ENCODE results near the gene TMEM63C. TPM values are rescaled to one million over a fixed set of nuclear protein-coding genes. Genes with fewer than 3 reads are reported as not detected.

TMEM63C gene

GRCh38 chr14:77296906-77297305 lies 115.3 kb downstream of the TMEM63C start:
- H3K4me2 ChIP-seq (ENCODE audit: low read length): no peak overlapping the region
- no peaks in the 10 kb centered on the region for H3K27me3 ChIP-seq (ENCODE audit: control insufficient read depth, insufficient read depth, low read length)
- H3K9ac ChIP-seq (ENCODE audit: low read depth, low read length): no peak overlapping the region
- H3K9me3 ChIP-seq (replicated peaks; ENCODE audit: low read length): no peaks in the 10 kb centered on the region
- H3K36me3 ChIP-seq (ENCODE audit: insufficient read depth, low read length): peaks cover 22% of the 10 kb centered on the region
- H3K4me1 ChIP-seq (ENCODE audit: control insufficient read depth, insufficient read depth, low read length): peaks cover 5% of the 10 kb centered on the region
- H3K4me3 ChIP-seq (ENCODE audit: low read length): no peak overlapping the region

DNA sequence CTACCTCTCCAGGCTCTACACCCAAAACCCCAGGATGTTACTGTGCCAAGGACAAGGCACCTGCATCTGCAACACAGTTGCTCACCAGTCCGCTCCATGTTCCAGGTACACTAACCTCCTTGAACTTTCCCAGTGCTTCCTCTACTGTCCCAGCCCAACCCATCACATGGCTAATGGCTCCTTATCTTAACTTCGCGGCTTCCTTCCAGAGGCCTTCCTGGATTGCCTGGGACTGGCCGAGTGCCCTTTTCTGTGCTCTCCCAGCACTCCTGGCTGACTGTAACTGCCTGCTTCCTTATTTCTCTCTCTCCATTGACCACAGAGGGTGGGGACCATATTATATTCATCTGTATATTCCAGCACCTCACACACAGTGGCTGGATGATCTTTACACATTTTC lies 118.2 kb downstream of the TMEM63C start:
- Histone ChIP-seq H3K36me3 (ENCODE audit: insufficient read depth, low read length) (peaks cover 15% of the 10 kb centered on the region), H3K4me3 (ENCODE audit: low read length) (no peak overlapping the region), H3K4me2 (ENCODE audit: low read length) (no peak overlapping the region), H3K27me3 (ENCODE audit: control insufficient read depth, insufficient read depth, low read length) (no peaks in the 10 kb centered on the region), H3K4me1 (ENCODE audit: control insufficient read depth, insufficient read depth, low read length) (peaks cover 28% of the 10 kb centered on the region), H3K9me3 (replicated peaks; ENCODE audit: low read length) (no peaks in the 10 kb centered on the region), H3K9ac (ENCODE audit: low read depth, low read length) (no peak overlapping the region)

DNA sequence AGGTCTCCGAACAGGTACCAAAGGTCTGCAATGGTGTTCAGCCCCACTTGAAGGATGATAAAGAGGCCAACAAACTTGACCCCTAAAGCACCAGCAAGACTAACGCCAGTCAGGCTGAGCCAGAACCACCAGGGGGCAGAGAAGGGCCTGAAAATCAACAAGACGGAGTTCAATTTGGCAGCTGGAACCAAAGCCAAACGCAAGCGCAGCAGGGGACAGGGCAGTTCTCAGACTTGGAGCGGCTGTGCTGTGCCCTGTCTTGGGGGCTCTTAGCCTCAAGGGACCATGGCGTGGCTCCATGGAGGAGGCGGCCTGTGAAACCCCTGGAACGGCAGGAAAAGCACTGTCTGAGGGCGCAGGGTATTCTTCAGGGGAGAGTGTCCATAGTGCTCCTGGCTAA lies 119.5 kb downstream of the TMEM63C start:
- no peak overlapping the region for H3K9ac ChIP-seq (ENCODE audit: low read depth, low read length)
- H3K4me3 ChIP-seq (ENCODE audit: low read length): no peak overlapping the region
- H3K36me3 ChIP-seq (ENCODE audit: insufficient read depth, low read length): peaks cover 20% of the 10 kb centered on the region
- H3K4me2 ChIP-seq (ENCODE audit: low read length): peak overlapping the region; percentile 42
- peaks cover 34% of the 10 kb centered on the region for H3K4me1 ChIP-seq (ENCODE audit: control insufficient read depth, insufficient read depth, low read length)
- H3K9me3 ChIP-seq (replicated peaks; ENCODE audit: low read length): no peaks in the 10 kb centered on the region
- H3K27me3 ChIP-seq (ENCODE audit: control insufficient read depth, insufficient read depth, low read length): no peaks in the 10 kb centered on the region

GRCh38 chr14:77302926-77303325 lies 121.3 kb downstream of the TMEM63C start:
- H3K4me3 ChIP-seq (ENCODE audit: low read length): peak overlapping the region; percentile 35
- peak overlapping the region; percentile 66 for H3K4me2 ChIP-seq (ENCODE audit: low read length)
- H3K36me3 ChIP-seq (ENCODE audit: insufficient read depth, low read length): peaks cover 14% of the 10 kb centered on the region
- H3K9ac ChIP-seq (ENCODE audit: low read depth, low read length): peak overlapping the region; percentile 40
- H3K4me1 ChIP-seq (ENCODE audit: control insufficient read depth, insufficient read depth, low read length): peaks cover 47% of the 10 kb centered on the region
- H3K27me3 ChIP-seq (ENCODE audit: control insufficient read depth, insufficient read depth, low read length): no peaks in the 10 kb centered on the region
- H3K9me3 ChIP-seq (replicated peaks; ENCODE audit: low read length): no peaks in the 10 kb centered on the region

DNA sequence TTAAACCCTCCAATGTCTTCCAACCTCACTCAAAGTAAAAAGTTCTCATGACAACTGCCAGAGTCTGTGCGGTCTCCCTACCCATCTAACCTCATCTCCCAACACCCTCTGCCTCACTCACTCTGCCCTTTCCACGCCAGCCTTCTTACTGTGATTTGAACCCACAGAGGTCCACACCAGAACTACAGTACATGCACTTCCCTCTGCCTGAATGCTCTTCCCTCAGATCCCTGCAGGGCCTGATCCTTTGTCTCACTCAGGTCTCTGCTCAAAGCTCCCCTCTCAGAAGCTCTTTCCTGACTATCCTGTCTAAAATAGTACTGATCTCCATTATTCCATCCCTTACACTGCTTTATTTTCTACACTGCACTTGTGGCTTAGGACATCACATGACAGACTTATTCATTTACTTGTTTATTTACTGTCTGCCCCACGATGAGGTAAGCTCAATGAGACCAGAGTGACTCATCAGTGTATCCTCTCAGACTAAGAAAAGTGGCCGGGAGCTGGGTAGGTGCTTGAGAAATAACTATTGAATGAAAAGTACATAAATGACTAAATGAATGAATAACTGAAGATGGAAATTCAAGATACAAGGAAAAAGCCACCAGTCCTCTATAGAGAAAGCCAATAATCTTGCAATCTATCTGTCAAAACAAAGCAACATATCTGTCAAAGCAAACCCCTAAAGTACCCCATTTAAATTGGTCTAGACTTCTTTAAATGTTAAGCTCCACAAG lies 122.0 kb downstream of the TMEM63C start:
- Histone ChIP-seq H3K27me3 (ENCODE audit: control insufficient read depth, insufficient read depth, low read length) (no peaks in the 10 kb centered on the region), H3K4me2 (ENCODE audit: low read length) (peak overlapping the region; percentile 66), H3K4me3 (ENCODE audit: low read length) (peak overlapping the region; percentile 35), H3K4me1 (ENCODE audit: control insufficient read depth, insufficient read depth, low read length) (peaks cover 47% of the 10 kb centered on the region), H3K9ac (ENCODE audit: low read depth, low read length) (peak overlapping the region; percentile 40), H3K9me3 (replicated peaks; ENCODE audit: low read length) (no peaks in the 10 kb centered on the region), H3K36me3 (ENCODE audit: insufficient read depth, low read length) (peaks cover 8% of the 10 kb centered on the region)

- Histone ChIP-seq H3K9ac (ENCODE audit: low read depth, low read length) (no peak overlapping the region), H3K4me1 (ENCODE audit: control insufficient read depth, insufficient read depth, low read length) (peaks cover 47% of the 10 kb centered on the region), H3K36me3 (ENCODE audit: insufficient read depth, low read length) (peaks cover 5% of the 10 kb centered on the region), H3K4me3 (ENCODE audit: low read length) (no peak overlapping the region), H3K27me3 (ENCODE audit: control insufficient read depth, insufficient read depth, low read length) (no peaks in the 10 kb centered on the region), H3K4me2 (ENCODE audit: low read length) (no peak overlapping the region), H3K9me3 (replicated peaks; ENCODE audit: low read length) (no peaks in the 10 kb centered on the region)
Observed at GRCh38 chr14:77305696-77306095, 124.1 kb downstream of the TMEM63C start.

GRCh38 chr14:77306416-77306815 lies 124.8 kb downstream of the TMEM63C start:
- peaks cover 44% of the 10 kb centered on the region for H3K4me1 ChIP-seq (ENCODE audit: control insufficient read depth, insufficient read depth, low read length)
- H3K27me3 ChIP-seq (ENCODE audit: control insufficient read depth, insufficient read depth, low read length): no peaks in the 10 kb centered on the region
- H3K9me3 ChIP-seq (replicated peaks; ENCODE audit: low read length): no peaks in the 10 kb centered on the region
- no peak overlapping the region for H3K9ac ChIP-seq (ENCODE audit: low read depth, low read length)
- H3K36me3 ChIP-seq (ENCODE audit: insufficient read depth, low read length): peaks cover 5% of the 10 kb centered on the region
- H3K4me2 ChIP-seq (ENCODE audit: low read length): peak overlapping the region; percentile 16
- no peak overlapping the region for H3K4me3 ChIP-seq (ENCODE audit: low read length)

DNA sequence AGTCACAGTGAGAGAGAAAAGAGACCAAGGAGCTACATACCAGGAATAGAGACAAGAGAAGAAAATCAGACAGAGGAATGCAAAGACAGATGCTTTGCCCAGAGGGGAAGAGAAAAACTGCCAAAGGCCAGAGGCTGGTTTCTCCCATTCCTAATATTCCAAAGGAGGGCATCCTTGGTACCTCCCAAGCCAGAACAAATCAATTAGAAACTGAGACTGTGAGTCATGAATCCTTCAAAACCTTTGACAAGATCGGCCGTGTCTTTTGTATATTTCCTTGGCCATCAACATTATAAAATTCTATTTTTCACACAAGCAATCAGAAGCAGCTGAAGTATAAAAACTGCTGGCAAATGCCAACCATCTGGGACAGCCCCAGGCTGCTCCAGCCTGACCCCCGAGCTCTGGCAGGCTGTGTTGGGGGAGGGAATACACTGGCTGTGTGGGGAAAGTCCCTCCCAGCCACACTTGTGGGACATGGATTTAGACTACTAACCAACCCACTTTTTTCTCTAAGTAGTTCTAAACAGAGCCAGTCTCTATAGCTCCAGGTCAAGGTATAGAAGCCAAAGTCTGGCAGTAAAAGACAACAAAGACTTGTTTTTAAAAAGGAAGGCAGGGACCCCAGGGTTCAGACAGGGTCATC lies 125.4 kb downstream of the TMEM63C start:
- Histone ChIP-seq H3K9me3 (replicated peaks; ENCODE audit: low read length) (no peaks in the 10 kb centered on the region), H3K36me3 (ENCODE audit: insufficient read depth, low read length) (peaks cover 5% of the 10 kb centered on the region), H3K4me2 (ENCODE audit: low read length) (peak overlapping the region; percentile 16), H3K4me1 (ENCODE audit: control insufficient read depth, insufficient read depth, low read length) (peaks cover 42% of the 10 kb centered on the region), H3K27me3 (ENCODE audit: control insufficient read depth, insufficient read depth, low read length) (no peaks in the 10 kb centered on the region), H3K9ac (ENCODE audit: low read depth, low read length) (no peak overlapping the region), H3K4me3 (ENCODE audit: low read length) (no peak overlapping the region)

Small RNA genes within 50 kb of the gene (small RNA-seq; reads per million reads assigned to genes)
- gene MIR1260A: not detected
- gene RF00421: not detected

All from skeletal muscle satellite cell (primary cell).